A172 (cell line): ENCODE data around the gene GPR37L1. TPM values are rescaled to one million over a fixed set of nuclear protein-coding genes. Genes with fewer than 3 reads are reported as not detected.
"Not testable (repeated sequence)": the region's sequence is repeated elsewhere in the genome, so short reads cannot be mapped to it uniquely, and the experiment has no call there.

ENCODE experiments used
- DNase-seq: peaks from one replicate; pipeline ENCODE4 v3.0.0-alpha.2; 2015; ENCODE audit warnings: low spot score
- total RNA-seq: library from RNA; depleted of rRNA; stranded (reverse); fragments of >200 nt; shearing (Covaris generic); gene quantifications from 2 replicates; pipeline ENCODE4 v1.2.3, GENCODE V29; 2014

Gene GPR37L1
- total RNA-seq, 1 experiment from 2014 or later: 0.03 TPM

DNA sequence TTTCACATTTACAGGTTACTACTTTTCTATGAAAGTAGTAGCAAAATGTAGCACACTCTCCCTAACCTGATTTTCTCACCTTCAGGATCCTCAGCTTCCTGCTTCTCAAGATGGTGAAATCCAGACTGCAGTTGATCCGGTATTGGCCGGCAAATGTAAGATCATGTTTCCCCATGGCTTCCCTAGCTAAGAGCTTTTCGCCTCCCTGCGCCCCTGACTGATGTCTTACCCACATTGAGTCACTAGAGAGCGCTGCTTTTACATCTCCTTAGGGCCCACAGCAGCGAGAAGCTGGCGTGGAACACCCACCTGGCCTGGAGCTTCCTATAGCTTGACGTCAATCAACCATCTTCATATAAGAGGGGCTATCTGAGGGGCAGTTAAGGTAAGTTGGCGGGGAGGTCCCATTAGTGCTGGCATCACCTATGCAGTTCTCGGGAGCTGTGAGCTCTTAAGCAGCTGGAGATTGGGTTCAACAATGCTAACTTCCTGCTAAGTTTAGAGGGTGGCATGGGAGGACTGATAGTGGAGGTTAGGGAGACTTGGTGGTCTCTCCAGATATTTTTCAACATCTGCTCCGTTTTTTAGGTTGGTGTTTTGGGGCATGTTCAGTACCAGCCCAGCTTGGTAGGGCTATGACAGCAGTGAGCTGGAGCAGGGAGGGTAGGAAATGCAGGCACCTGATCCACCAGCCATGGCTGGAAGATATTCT lies 32.2 kb downstream of the GPR37L1 start:
- no peak for DNase-seq

GRCh38 chr1:202155478-202156021 lies 32.8 kb downstream of the GPR37L1 start:
- DNase-seq: peak; percentile 58

DNA sequence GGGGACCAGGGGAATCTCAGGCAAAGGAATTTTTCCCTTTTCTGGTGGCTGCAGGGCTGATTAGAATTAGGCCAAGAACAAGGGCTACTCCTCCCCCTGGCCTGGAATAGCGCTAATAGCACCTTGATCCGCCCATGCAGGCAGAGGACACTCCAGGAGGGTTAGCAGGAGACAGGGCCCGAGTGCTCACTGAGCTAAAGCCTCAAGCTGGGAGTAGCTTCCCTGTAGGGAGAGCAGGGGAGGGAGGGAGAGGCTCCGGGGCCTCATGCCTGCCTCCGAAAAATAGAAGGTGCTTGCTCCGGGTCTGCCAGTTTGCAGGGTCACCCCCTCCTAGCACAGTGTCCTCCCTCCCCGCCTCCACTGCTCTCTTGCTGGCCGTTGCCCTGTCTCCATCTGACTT lies 33.9 kb downstream of the GPR37L1 start:
- DNase-seq: no peak

GRCh38 chr1:202157945-202158344 lies 35.2 kb downstream of the GPR37L1 start:
- DNase-seq: no peak

DNA sequence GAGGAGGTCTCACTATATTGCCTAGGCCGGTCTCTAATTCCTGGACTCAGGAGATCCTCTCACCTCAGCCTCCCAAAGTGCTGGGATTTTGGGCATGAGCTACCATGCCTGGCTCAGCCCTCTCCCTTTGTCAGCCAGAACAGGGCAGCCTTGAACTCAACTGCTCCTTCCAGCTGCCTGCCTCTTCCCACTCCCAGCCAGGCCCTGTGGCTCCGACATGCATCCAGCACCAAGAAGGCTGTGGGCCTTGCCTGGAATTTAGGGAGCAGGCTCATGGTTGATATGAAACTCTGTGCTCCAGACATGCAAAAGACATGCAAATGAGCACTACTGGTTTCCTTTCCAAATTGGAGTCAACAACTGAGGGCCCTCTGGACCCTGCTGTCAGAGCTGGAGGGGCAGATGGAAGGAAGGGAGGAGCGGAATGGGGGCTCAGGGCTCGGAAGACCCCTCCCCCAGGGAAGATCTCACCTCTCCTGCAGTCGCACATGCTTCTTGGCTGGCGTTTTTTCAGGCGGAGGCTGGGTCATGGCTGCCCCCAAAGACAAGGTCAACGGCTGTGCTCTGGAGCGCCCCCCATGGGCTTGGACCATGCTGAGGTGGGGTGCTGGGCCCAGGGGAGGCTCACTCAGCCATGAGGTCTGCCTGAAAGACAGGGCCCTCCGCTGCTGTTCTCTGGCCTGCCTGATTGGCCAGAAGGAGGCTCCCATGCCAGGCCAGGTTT lies 36.3 kb downstream of the GPR37L1 start:
- DNase-seq: no peak

DNA sequence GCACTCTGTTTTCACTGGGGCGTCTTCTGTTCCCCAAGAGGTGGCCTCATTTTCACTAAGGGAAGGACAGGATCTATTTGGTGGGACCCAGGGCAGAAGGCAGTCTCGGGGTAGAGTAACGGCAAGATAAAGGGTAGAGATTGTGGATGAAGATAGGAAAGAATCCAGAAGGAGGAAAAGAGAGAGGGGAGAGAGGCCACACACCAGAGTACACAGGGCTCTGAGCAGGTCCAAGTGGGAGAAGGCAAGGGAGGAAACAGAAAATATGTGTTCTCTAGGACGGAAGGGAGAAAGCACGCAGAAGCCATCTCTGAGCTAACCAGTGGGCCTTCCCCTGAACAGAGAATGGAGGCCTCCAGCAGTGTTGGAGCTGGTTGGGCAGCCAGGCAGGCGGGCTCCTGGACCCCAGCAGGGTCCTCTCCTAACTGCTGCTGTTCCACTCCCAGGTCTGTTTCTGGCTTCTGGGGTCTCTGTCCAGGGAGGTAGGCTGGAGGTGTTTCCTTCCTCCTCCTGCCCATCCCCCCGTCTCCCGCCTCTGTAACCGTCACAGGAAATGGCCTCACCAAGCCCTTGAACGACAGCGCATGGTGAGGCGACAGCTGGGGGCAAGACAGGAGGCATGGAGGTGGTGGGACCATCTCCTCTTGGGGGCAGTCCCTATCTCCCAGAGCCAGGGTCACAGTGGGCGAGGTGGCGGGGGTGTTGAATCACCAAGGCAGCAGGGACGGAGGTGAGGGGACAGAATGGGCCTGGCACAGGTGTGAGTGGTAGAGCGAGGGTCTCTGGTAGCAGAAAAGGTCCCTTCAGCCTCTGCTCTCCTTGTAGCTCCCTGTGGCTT lies 37.0 kb downstream of the GPR37L1 start:
- no peak for DNase-seq

- DNase-seq: no peak
Observed at GRCh38 chr1:202160377-202160940, 37.7 kb downstream of the GPR37L1 start, which contains the start of gene PTPN7. PTPN7 (minus strand) TSS chr1:202160602; CDS start chr1:202159402, 1,200 bp downstream.

DNA sequence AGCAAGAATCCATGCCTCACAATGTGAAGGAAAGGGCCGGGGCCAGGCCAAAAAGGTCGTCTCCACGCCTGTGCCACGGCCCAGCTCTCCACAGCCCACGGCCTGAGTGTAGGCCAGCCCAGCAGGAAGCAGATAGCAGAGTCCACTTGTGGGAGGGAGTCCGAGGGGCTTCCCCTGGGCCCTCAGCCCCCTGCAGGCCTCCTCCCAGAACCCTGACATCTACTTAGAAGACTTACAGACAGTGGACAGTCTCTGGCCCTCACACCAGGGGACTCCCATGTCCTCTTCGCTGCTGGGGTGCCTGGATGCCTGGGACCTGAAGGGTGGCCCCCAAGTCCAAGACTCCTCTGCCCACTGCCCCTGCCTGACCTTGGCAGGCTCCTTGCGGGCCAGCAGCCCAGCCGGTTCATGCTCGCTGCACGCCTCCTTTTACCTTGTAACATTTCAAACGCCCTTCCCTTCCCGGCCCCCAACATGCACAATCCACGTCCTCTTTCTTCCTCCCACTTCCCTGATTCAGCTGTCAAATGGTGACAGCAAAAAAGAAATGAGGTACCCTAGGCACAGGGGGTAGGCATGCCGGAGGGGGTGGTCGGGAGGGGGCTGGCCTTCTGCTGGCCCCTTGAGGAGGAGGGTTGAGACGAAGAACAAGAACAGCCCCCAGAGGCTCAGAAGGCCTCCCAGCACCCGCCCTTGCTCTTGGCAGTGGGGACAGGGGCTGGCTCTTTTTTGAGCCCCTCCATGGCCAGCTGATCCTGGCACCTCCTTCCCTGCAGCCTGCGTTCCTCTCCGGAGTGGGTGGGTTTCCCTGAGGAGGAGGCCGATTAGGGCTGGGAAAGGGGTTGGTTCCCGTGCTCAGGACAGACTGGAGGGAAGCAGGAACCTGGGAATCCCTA lies 38.7 kb downstream of the GPR37L1 start:
- DNase-seq: no peak

DNA sequence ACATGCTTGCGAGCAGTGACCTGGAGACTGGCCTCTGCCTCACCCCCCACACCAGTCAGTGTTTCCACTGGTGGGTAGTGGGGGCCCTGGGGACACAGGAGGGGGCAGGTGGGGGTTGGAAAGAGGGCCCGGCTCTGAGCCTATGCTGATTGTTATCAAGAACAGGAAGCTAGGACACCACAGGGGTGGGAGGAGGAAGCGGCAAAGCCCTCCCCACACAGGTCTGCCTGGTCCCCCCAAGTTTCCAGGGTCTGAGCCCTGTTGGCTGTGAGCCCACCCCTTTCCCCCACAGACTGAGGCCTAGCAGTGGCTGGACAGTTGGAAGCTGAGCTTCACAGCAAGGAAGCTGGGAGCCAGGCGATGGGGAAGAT lies 39.3 kb downstream of the GPR37L1 start:
- DNase-seq: no peak

- DNase-seq: no peak
Observed at GRCh38 chr1:202162418-202163280, 39.9 kb downstream of the GPR37L1 start.

DNA sequence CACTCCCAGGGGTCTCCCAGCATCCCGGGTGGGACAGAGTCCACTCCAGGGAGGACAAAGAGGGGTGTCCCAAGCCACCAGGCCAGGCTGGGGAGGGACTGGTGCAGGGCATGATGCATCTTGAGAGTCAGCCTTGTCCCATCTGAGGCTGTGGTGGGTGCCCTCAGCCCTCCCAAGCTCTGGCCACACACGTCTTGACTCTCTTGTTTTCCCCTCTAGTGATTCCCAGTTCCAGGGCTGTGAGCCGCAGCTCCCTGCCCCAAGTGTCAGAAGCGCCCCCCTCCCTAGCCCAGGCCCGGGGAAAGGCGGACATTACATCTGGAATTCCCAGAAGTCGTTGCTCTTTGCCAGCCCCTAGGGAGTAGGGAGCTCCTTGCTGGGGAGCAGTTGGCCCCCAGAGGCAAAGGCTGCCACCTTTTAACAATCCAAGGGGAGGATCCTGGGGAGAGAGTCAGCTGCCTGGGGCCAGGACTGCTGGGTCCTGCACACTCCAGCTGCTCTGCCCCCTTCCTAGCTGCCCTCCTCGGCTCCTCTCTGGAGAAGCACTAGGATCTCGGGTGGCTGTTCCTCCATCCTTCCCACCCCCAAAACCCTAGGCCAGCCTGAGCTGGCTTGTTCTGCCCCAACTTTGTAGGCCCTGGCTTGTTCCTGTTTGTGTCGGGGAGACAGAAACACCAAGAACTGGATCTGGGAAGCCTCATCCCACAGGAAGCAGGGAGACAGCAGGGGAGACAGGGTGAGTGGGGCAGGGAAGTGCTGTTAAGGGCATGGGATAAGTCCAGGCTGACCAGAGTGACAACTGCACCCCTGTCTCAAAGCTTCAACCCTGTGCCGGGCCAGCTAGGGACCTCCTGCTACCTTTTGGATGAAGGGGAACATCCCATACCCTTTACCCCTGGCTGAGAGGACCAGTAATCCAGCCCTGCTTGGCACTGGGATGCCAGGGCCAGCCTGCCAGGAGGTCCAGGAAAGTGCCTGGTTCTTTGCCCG lies 40.9 kb downstream of the GPR37L1 start:
- no peak for DNase-seq

DNA sequence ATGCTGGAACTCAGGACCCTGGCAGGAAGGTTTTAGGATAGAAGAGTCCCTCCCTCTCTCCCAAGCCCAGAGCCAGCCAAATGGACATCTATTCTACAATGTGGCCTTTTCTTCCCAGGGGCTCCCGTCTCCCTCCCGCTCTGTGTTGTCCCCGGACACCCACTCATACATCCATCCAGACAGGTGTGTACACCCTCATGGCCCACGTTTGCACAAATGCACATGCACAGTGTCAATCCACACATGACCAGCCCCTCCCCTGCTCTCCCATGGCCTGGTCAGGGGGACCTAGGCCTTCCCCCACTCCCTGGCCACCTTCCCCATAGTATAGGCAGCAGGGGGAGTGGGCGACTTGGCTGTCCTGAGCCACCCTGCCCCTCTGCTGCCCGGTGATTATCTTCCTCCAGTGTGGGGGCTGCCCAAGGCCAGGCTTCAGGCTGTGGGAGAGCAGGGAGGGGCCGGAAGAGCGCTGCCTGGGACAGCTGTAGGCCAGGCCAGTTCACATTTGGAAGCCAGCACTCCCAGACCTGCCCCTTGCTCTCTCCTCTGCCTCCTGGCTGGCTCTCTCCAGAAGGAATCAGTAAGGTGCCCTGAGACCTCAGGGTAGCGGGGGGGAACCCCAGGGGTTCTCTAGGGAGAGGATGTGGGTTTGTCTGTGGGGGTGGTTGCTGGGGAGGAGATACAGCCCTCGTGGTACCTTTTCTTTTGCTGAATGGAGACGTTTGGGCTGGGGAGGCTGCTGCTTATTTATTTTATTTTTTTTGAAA lies 41.7 kb downstream of the GPR37L1 start:
- no peak for DNase-seq

GRCh38 chr1:202165267-202165941 lies 42.7 kb downstream of the GPR37L1 start:
- no peak for DNase-seq

- no peak for DNase-seq
Observed at GRCh38 chr1:202165942-202166843, 43.5 kb downstream of the GPR37L1 start.

DNA sequence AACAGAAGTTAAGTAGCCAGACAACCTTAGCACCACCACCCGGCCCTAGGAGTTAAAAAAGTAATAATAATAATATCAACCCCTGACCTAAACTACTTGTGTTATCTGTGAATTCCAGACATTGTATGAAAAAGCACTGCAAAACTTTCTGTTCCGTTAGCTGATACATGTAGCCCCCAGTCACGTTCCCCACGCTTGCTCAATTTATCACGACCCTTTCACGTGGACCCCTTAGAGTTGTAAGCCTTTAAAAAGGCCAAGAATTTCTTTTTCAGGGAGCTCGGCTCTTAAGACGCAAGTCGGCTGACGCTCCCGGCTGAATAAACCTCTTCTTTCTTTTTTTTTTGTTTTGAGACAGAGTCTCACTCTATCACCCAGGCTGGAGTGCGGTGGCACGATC lies 44.3 kb downstream of the GPR37L1 start:
- not testable (repeated sequence) for DNase-seq
